Loucy (cell line): ENCODE measurements around the gene MSI1.

Source experiments
- EZH2phosphoT487 ChIP-seq: fragments of 200-600 bp; IDR thresholded peaks from 2 replicates; pipeline ENCODE4 v1.6.1; 2018; ENCODE audit warnings: antibody characterized with exemption, mild to moderate bottlenecking, moderate library complexity, borderline replicate concordance
- TF ChIP-seq, protein P1 (sequence below): fragments of 200-600 bp; sonication (generic); conservative IDR thresholded peaks from 2 replicates; pipeline ENCODE4 v1.5.1; 2014; ENCODE audit warnings: mild to moderate bottlenecking, antibody characterized with exemption, low read length

- TF ChIP-seq, protein P1, sequence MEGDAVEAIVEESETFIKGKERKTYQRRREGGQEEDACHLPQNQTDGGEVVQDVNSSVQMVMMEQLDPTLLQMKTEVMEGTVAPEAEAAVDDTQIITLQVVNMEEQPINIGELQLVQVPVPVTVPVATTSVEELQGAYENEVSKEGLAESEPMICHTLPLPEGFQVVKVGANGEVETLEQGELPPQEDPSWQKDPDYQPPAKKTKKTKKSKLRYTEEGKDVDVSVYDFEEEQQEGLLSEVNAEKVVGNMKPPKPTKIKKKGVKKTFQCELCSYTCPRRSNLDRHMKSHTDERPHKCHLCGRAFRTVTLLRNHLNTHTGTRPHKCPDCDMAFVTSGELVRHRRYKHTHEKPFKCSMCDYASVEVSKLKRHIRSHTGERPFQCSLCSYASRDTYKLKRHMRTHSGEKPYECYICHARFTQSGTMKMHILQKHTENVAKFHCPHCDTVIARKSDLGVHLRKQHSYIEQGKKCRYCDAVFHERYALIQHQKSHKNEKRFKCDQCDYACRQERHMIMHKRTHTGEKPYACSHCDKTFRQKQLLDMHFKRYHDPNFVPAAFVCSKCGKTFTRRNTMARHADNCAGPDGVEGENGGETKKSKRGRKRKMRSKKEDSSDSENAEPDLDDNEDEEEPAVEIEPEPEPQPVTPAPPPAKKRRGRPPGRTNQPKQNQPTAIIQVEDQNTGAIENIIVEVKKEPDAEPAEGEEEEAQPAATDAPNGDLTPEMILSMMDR: no peak
- TF ChIP-seq EZH2phosphoT487: no peak
Measured at GRCh38 chr12:120378036-120378435, 9.1 kb upstream of the MSI1 start.
